Tibial artery (tissue), 4 donors: ENCODE measurements around the gene SCEL.

Experiments
- DNase-seq, 2 donors: peaks; one replicate each; pipeline ENCODE4 v3.0.0-alpha.2; 2019
- H3K27ac ChIP-seq, 2 donors: fragments of 200-600 bp; sonication (generic) in 1 of 2; 1 replicate in 1 of 2; 2 replicates in 1 of 2; pipeline ENCODE4 v1.5.1; 2018 to 2019; ENCODE audit warnings: mild to moderate bottlenecking in 1 of 2
- H3K27me3 ChIP-seq, 2 donors: fragments of 200-600 bp; sonication (generic) in 1 of 2; one replicate each; pipeline versions ENCODE4 v1.5.1 to v1.6.0; 2016 to 2019
- H3K36me3 ChIP-seq, 3 donors: fragments of 200-600 bp; sonication (generic) in 2 of 3; one replicate each; pipeline ENCODE4 v1.5.1; 2016 to 2019; ENCODE audit warnings: mild to moderate bottlenecking in 2 of 3
- H3K4me1 ChIP-seq, 4 donors: fragments of 200-600 bp; sonication (generic) in 2 of 4; 1 replicate in 3 of 4; 2 replicates in 1 of 4; pipeline ENCODE4 v1.5.1; 2016 to 2019
- H3K4me3 ChIP-seq, 2 donors: fragments of 200-600 bp; sonication (generic) in 1 of 2; 1 replicate in 1 of 2; 2 replicates in 1 of 2; pipeline ENCODE4 v1.5.1; 2018 to 2019; ENCODE audit warnings: mild to moderate bottlenecking in 2 of 2
- H3K9me3 ChIP-seq, 3 donors: fragments of 200-600 bp; sonication (generic) in 1 of 3; one replicate each; pipeline ENCODE4 v1.5.1; 2016 to 2019
- CTCF ChIP-seq, 2 experiments: fragments of 200-600 bp in 1 of 2; fragments of 450-650 bp in 1 of 2; IDR thresholded peaks; one replicate each; pipeline ENCODE4 v1.5.1; 2017 to 2019; ENCODE audit warnings: antibody characterized with exemption in 2 of 2, mild to moderate bottlenecking in 1 of 2, moderate library complexity in 1 of 2
- intact Hi-C: fragments of 100-400 bp; cut with DNase I; formaldehyde crosslinking; loops from one replicate; pipeline ENCODE4 v1.15.0; 2023; ENCODE audit warnings: low total_unique reads

Gene SCEL

DNA sequence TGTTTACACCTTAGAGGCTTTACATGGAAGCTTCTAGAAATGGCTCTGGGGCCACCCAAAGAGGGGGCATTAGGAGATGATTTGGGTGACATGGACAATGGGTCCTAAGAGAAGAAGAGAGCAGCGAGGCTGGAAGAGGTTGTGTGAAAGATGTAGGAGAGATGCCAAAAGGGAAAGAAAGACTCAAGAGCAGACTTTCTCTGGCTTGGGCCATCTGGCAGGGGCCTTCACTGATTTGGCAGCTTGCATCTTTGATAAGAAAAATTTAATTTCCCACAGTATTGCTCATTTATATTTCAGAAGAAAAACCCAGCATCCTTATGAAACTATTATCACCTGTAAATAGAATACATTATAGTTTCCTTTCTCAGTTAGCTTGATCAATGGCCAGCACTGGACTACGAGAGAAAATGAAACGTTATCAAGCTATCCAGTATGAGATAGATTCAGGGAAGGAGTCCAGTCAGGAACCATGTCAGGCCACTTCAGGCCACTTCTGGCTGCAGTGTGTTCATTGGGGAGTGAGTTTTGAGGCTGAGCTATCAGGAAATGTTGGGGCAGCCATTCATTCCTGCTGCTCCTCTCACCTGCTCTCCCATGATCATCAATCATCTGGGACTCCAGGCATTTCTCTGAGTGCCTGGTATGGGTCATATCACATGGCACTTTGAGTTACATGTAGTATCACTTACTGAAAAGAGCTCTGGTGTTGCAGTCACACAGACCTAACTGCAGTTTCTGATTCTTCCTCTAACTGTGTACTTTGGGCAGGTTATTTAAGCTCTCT lies 10.3 kb downstream of the SCEL start:
- Histone ChIP-seq H3K27me3 (no peaks in the 10 kb centered on the region), H3K36me3 (no peaks in the 10 kb centered on the region), H3K27ac (no peak overlapping the region), H3K4me1 (peaks cover 0 to 11% (median 5%) of the 10 kb centered on the region in 4 donors), H3K9me3 (no peaks in the 10 kb centered on the region), H3K4me3 (no peak overlapping the region)
- TF ChIP-seq CTCF (IDR thresholded peaks at IDR 0.05) = no peak
- intact Hi-C loops = no loop called here
- DNase-seq = no peak

GRCh38 chr13:77548095-77548494 lies 12.6 kb downstream of the SCEL start:
- peaks cover 0 to 11% (median 5%) of the 10 kb centered on the region in 4 donors for H3K4me1 ChIP-seq
- TF ChIP-seq CTCF (IDR thresholded peaks at IDR 0.05) = no peak
- H3K27me3 ChIP-seq = no peaks in the 10 kb centered on the region
- DNase-seq = no peak
- no peak overlapping the region for H3K4me3 ChIP-seq
- no peaks in the 10 kb centered on the region for H3K9me3 ChIP-seq
- no peaks in the 10 kb centered on the region for H3K36me3 ChIP-seq
- H3K27ac ChIP-seq = no peak overlapping the region
- intact Hi-C loops = no loop called here

DNA sequence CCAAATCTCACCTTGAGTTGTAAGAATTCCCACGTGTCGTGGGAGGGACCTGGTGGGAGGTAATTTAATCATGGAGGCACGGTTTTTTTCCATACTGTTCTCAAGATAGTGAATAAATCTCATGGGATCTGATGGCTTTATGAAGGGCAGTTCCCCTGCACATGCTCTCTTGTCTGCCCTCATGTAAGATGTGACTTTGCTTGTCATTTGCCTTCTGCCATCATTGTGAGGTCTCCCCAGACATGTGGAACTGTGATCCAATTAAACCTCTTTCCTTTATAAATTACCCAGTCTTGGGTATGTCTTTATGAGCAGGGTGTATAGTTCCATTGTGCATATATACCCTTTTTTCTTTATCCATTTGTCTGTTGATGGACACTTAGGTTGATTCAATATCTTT lies 13.1 kb downstream of the SCEL start:
- intact Hi-C loops = no loop called here
- no peak for DNase-seq

GRCh38 chr13:77554069-77554468 lies 18.6 kb downstream of the SCEL start:
- H3K4me3 ChIP-seq = no peak overlapping the region
- no peaks in the 10 kb centered on the region for H3K9me3 ChIP-seq
- H3K36me3 ChIP-seq = no peaks in the 10 kb centered on the region
- H3K27ac ChIP-seq = no peak overlapping the region
- intact Hi-C loops = no loop called here
- H3K4me1 ChIP-seq = no peaks in the 10 kb centered on the region
- H3K27me3 ChIP-seq = no peaks in the 10 kb centered on the region
- no peak for DNase-seq
- no peak for TF ChIP-seq CTCF (IDR thresholded peaks at IDR 0.05)

More for the DNA sequence above, 13.1 kb downstream of the SCEL start:
- H3K27ac ChIP-seq = no peak overlapping the region
- peaks cover 0 to 11% (median 5%) of the 10 kb centered on the region in 4 donors for H3K4me1 ChIP-seq
- no peaks in the 10 kb centered on the region for H3K27me3 ChIP-seq
- H3K36me3 ChIP-seq = no peaks in the 10 kb centered on the region
- H3K9me3 ChIP-seq = no peaks in the 10 kb centered on the region
- H3K4me3 ChIP-seq = no peak overlapping the region
- no peak for TF ChIP-seq CTCF (IDR thresholded peaks at IDR 0.05)

- Histone ChIP-seq H3K27me3 (no peaks in the 10 kb centered on the region), H3K27ac (no peak overlapping the region), H3K36me3 (no peaks in the 10 kb centered on the region), H3K9me3 (no peaks in the 10 kb centered on the region), H3K4me3 (no peak overlapping the region), H3K4me1 (no peaks in the 10 kb centered on the region)
- no peak for DNase-seq
- intact Hi-C loops = no loop called here
- TF ChIP-seq CTCF (IDR thresholded peaks at IDR 0.05) = no peak
Measured at GRCh38 chr13:77555246-77555645, 19.7 kb downstream of the SCEL start.
